Endodermal cell (in vitro differentiated cells): ENCODE data around the gene MNAT1. TPM values are rescaled to one million over a fixed set of nuclear protein-coding genes. Genes with fewer than 3 reads are reported as not detected.

Experiments used
- DNase-seq: peaks from one replicate; pipeline ENCODE4 v3.0.0-alpha.2; 2017
- H3K27ac ChIP-seq: 2 replicates; pipeline ENCODE4 v1.5.1; 2013; ENCODE audit warnings: mild to moderate bottlenecking, low read depth, low read length, moderate library complexity
- H3K27me3 ChIP-seq: 2 replicates; pipeline ENCODE4 v1.6.1; 2013; ENCODE audit warnings: mild to moderate bottlenecking, low read length, moderate library complexity; ENCODE audit not compliant: insufficient read depth, control insufficient read depth, poor library complexity, severe bottlenecking
- H3K36me3 ChIP-seq: 2 replicates; pipeline ENCODE4 v1.7.0; 2013; ENCODE audit warnings: mild to moderate bottlenecking, low read length, moderate library complexity; ENCODE audit not compliant: control insufficient read depth, insufficient read depth
- H3K4me1 ChIP-seq: one replicate; pipeline ENCODE4 v1.7.0; 2013; ENCODE audit warnings: low read length; ENCODE audit not compliant: control insufficient read depth, insufficient read depth
- H3K4me3 ChIP-seq: 2 replicates; pipeline ENCODE4 v1.5.1; 2013; ENCODE audit warnings: mild to moderate bottlenecking, low read length, moderate library complexity
- H3K9ac ChIP-seq: 2 replicates; pipeline ENCODE4 v1.6.1; 2013; ENCODE audit warnings: mild to moderate bottlenecking, low read length, moderate library complexity; ENCODE audit not compliant: poor library complexity, severe bottlenecking; ENCODE audit errors: extremely low read depth
- H3K9me3 ChIP-seq: 2 replicates; pipeline ENCODE4 v1.6.1; 2013; ENCODE audit warnings: mild to moderate bottlenecking, low read length, moderate library complexity; ENCODE audit not compliant: control insufficient read depth
- H3K27ac Mint-ChIP-seq: 2 replicates; pipeline ENCODE4 v1.8.0; 2020; ENCODE audit warnings: mixed read lengths
- H3K27me3 Mint-ChIP-seq: 2 replicates; pipeline ENCODE4 v1.8.0; 2021; ENCODE audit warnings: mild to moderate bottlenecking, mixed read lengths; ENCODE audit not compliant: insufficient read depth
- H3K36me3 Mint-ChIP-seq: 2 replicates; pipeline ENCODE4 v1.8.0; 2020; ENCODE audit warnings: low read depth, mixed read lengths
- H3K4me1 Mint-ChIP-seq: 2 replicates; pipeline ENCODE4 v1.8.0; 2020; ENCODE audit warnings: mixed read lengths
- H3K4me3 Mint-ChIP-seq: 2 replicates; pipeline ENCODE4 v1.8.0; 2020; ENCODE audit warnings: mild to moderate bottlenecking, moderate library complexity, mixed read lengths
- H3K9me3 Mint-ChIP-seq: 2 replicates; pipeline ENCODE4 v1.8.0; 2020; ENCODE audit warnings: mild to moderate bottlenecking, mixed read lengths
- WGBS, 2 experiments: methylation state at CpG; one replicate each; pipeline versions ENCODE4 v1.1.5 to v1.1.7; 2013; ENCODE audit warnings: missing lambda C conversion rate in 2 of 2, mixed read lengths in 1 of 2; ENCODE audit not compliant: insufficient coverage in 1 of 2, insufficient read length in 1 of 2; 5-methylcytosine and 5-hydroxymethylcytosine counted together
- total RNA-seq, 2 donors: library from RNA; stranded (reverse); fragmentation: NEBNext Ultra II Directional in 1 of 2; extraction: Animal tissue kit (Norgen Biotek cat#: 25700) in 1 of 2; gene quantifications; 2 replicates in 1 of 2; 3 replicates in 1 of 2; pipeline ENCODE4 v1.2.1, GENCODE V29; 2021
- TF ChIP-seq, protein P1 (sequence below): fragments of 200-600 bp; sonication (generic); conservative IDR thresholded peaks from 2 replicates; pipeline ENCODE4 v1.5.0; 2021; ENCODE audit warnings: antibody characterized with exemption, mild to moderate bottlenecking

Gene MNAT1
- total RNA-seq, 2 donors from 2014 or later = 36.8 to 42.6 TPM

DNA sequence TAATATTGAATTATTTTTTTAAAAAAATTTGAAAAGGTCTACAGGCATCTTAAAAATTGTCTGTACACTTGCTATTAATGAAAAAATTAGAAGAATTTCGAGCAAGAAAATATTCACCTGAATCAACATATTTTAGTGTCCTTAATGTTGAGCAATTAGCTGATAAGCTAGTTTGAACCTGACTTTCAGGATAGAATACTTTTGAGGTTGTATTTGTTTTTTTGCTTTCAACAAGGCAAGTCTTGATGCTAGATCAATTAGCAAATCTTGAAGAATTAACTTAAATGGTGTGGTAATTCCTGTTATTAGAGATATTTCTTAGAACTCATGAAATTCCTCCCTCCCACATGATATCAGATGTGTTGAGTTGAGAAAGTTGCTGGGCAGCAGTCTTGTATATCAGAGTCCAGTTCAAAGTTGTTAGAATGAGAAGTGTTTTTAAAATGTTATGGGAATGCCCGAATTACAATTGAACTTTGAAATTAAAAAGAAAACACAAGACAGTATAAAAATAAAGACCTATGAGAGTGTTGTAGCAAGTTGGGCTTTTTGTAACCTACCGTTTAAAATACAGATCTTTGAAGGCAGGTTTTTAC lies 127.1 kb downstream of the MNAT1 start:
- Histone ChIP-seq H3K4me1 (no peaks in the 10 kb centered on the region), H3K9ac (no peak overlapping the region), H3K36me3 (peaks cover 6% of the 10 kb centered on the region), H3K27me3 (no peaks in the 10 kb centered on the region), H3K4me3 (no peak overlapping the region), H3K9me3 (peaks cover 5% of the 10 kb centered on the region), H3K27ac (no peak overlapping the region)
- WGBS, 2 experiments = 72% methylated on average over 3 of the region's 3 CpGs; no CpG with 5 or more reads in 1 of the 2 experiments
- DNase-seq = no peak
- peaks cover 13% of the 10 kb centered on the region for H3K9me3 Mint-ChIP-seq
- H3K4me3 Mint-ChIP-seq = no peak overlapping the region
- no peak overlapping the region for H3K27ac Mint-ChIP-seq
- H3K36me3 Mint-ChIP-seq = peaks cover 13% of the 10 kb centered on the region
- TF ChIP-seq, protein P1, sequence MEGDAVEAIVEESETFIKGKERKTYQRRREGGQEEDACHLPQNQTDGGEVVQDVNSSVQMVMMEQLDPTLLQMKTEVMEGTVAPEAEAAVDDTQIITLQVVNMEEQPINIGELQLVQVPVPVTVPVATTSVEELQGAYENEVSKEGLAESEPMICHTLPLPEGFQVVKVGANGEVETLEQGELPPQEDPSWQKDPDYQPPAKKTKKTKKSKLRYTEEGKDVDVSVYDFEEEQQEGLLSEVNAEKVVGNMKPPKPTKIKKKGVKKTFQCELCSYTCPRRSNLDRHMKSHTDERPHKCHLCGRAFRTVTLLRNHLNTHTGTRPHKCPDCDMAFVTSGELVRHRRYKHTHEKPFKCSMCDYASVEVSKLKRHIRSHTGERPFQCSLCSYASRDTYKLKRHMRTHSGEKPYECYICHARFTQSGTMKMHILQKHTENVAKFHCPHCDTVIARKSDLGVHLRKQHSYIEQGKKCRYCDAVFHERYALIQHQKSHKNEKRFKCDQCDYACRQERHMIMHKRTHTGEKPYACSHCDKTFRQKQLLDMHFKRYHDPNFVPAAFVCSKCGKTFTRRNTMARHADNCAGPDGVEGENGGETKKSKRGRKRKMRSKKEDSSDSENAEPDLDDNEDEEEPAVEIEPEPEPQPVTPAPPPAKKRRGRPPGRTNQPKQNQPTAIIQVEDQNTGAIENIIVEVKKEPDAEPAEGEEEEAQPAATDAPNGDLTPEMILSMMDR = no peak
- H3K4me1 Mint-ChIP-seq = no peaks in the 10 kb centered on the region
- H3K27me3 Mint-ChIP-seq = no peaks in the 10 kb centered on the region

DNA sequence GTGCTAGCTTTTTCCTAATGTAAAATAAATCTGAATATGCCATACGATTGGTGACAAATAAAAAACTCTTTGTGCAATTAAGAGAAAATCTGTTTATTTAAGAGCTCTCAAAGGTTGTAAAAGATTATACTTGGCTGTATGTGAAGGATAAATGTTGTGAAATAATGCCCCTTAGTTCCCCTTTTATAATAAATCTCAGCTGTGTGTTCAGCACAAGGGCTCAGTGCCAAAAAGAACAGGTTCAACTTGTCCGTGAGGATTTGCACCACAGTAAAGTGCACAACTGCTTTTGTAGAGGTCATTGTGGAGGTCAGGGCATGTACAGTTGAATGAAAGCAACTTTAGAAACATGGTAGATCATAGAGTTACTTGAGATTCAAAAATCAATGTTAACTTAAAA lies 127.7 kb downstream of the MNAT1 start:
- TF ChIP-seq, protein P1 = no peak
- 94 to 100% methylated on average over 1 to 2 of the region's 2 CpGs for WGBS, 2 experiments
- Histone ChIP-seq H3K9ac (no peak overlapping the region), H3K27me3 (no peaks in the 10 kb centered on the region), H3K9me3 (no peaks in the 10 kb centered on the region), H3K4me1 (no peaks in the 10 kb centered on the region), H3K27ac (no peak overlapping the region), H3K4me3 (no peak overlapping the region), H3K36me3 (peaks cover 6% of the 10 kb centered on the region)
- Mint-ChIP-seq H3K9me3 (peaks cover 7% of the 10 kb centered on the region), H3K27ac (no peak overlapping the region), H3K4me3 (no peak overlapping the region), H3K4me1 (no peaks in the 10 kb centered on the region), H3K27me3 (no peaks in the 10 kb centered on the region), H3K36me3 (peaks cover 6% of the 10 kb centered on the region)
- no peak for DNase-seq

DNA sequence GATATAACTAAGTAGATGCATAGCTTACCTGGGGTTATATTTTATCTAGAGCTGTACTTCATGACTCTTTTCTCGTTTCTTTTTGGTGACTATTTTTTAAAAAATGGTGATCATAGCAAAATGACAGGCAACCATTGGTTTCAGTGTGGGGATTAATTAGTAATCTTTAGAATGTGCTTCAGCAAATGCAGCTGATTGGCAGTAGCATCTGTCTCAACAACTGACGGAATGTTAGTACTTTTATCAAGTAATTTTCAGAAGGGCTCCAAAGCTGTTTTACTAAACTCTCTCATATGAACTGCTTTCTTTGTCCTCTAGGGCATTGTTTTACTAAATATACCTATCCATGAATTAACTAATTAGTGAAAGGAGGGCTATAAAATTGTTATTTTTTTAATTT lies 128.7 kb downstream of the MNAT1 start:
- Mint-ChIP-seq H3K9me3 (no peaks in the 10 kb centered on the region), H3K4me1 (no peaks in the 10 kb centered on the region), H3K27me3 (no peaks in the 10 kb centered on the region), H3K36me3 (no peaks in the 10 kb centered on the region), H3K4me3 (no peak overlapping the region), H3K27ac (no peak overlapping the region)
- H3K27ac ChIP-seq = no peak overlapping the region
- H3K4me1 ChIP-seq = no peaks in the 10 kb centered on the region
- DNase-seq = no peak
- H3K36me3 ChIP-seq = peaks cover 6% of the 10 kb centered on the region
- H3K27me3 ChIP-seq = no peaks in the 10 kb centered on the region
- H3K9me3 ChIP-seq = no peaks in the 10 kb centered on the region
- WGBS, 2 experiments = 96% methylated on average over 2 of the region's 2 CpGs
- no peak overlapping the region for H3K9ac ChIP-seq
- TF ChIP-seq, protein P1 = no peak
- H3K4me3 ChIP-seq = no peak overlapping the region
